HFFc6 (cell line): ENCODE measurements around the gene USP6NL. TPM values are rescaled to one million over a fixed set of nuclear protein-coding genes. Genes with fewer than 3 reads are reported as not detected.

Experiments
- DNase-seq: peaks from one replicate; pipeline ENCODE4 v3.0.0-alpha.2; 2018
- H3K27ac Mint-ChIP-seq: 2 replicates; pipeline ENCODE4 v1.8.0; 2020; ENCODE audit warnings: mild to moderate bottlenecking, mixed read lengths
- H3K27me3 Mint-ChIP-seq: 2 replicates; pipeline ENCODE4 v1.8.0; 2021; ENCODE audit warnings: mild to moderate bottlenecking, moderate library complexity, mixed read lengths; ENCODE audit not compliant: insufficient read depth
- H3K36me3 Mint-ChIP-seq: 2 replicates; pipeline ENCODE4 v1.8.0; 2021; ENCODE audit warnings: low read depth, mixed read lengths
- H3K4me1 Mint-ChIP-seq: 2 replicates; pipeline ENCODE4 v1.8.0; 2020; ENCODE audit warnings: low read depth, mixed read lengths
- H3K4me3 Mint-ChIP-seq: 2 replicates; pipeline ENCODE4 v1.8.0; 2020; ENCODE audit warnings: mild to moderate bottlenecking, moderate library complexity, mixed read lengths
- H3K9me3 Mint-ChIP-seq: 2 replicates; pipeline ENCODE4 v1.8.0; 2020; ENCODE audit warnings: mild to moderate bottlenecking, mixed read lengths
- CTCF ChIP-seq: fragments of 200-600 bp; sonication (generic); IDR thresholded peaks from 2 replicates; pipeline ENCODE4 v1.5.0; 2021; ENCODE audit warnings: antibody characterized with exemption, mild to moderate bottlenecking
- total RNA-seq, 6 experiments: library from RNA; stranded (reverse); fragmentation: NEBNext Ultra II Directional; extraction: Animal tissue kit (Norgen Biotek cat#: 25700); gene quantifications; 2 replicates in 1 of 6; 3 replicates in 5 of 6; pipeline ENCODE4 v1.2.3, GENCODE V29; 2021

USP6NL gene
- total RNA-seq, 6 experiments from 2014 or later: 9.8 to 13.3 (median 11.8) TPM

- H3K27me3 Mint-ChIP-seq: no peaks in the 10 kb centered on the region; the same call in 1 of the 2 replicates
- peaks cover 6% of the 10 kb centered on the region for H3K4me1 Mint-ChIP-seq
- H3K27ac Mint-ChIP-seq: no peak overlapping the region
- H3K9me3 Mint-ChIP-seq: no peaks in the 10 kb centered on the region
- peak; percentile 29; the same call in 1 of the 2 replicates for TF ChIP-seq CTCF
- H3K4me3 Mint-ChIP-seq: no peak overlapping the region
- no peak for DNase-seq
- H3K36me3 Mint-ChIP-seq: no peaks in the 10 kb centered on the region; the same call in 1 of the 2 replicates
These were observed 129.1 kb downstream of the USP6NL start for GRCh38 chr10:11482306-11482705.

DNA sequence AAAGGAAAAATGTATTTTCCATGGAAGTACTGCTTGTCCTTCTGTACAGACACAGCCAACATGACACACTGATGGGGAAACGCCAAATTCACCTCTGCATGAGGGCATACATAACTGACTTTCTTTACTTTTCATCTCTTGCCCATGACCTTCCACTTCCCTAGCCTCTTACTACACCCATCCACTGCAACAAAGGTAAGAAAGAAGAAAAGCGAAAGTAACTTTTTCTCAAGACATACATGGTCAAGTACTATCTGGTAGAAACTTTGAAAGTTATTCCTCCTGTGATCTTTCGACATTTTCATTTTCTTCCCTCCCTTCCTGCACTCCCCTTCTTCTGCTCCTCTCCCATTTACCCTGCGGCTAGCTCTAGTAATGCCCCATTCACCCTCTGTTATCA, 130.8 kb downstream of the USP6NL start:
- Mint-ChIP-seq H3K27me3 (no peaks in the 10 kb centered on the region; the same call in 1 of the 2 replicates), H3K9me3 (no peaks in the 10 kb centered on the region), H3K27ac (no peak overlapping the region), H3K4me1 (peaks cover 12% of the 10 kb centered on the region), H3K4me3 (no peak overlapping the region), H3K36me3 (no peaks in the 10 kb centered on the region; the same call in 1 of the 2 replicates)
- TF ChIP-seq CTCF: no peak
- DNase-seq: no peak

DNA sequence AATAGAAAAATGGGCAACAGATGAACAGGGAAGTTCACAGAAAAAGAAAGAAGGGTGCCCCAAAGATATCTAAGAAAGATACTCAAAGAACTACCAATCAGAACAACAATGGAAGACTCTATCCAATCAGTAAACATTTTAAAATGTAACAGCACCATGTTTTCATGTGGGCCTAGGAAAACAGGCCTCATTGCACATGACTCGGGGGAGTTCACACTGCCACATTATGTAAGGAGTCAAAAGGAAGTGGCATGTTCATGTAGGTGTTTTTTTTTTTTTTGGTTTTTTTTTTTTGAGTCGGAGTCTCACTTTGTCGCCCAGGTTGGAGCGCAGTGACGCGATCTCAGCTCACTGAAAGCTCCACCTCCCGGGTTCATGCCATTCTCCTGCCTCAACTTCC, 132.2 kb downstream of the USP6NL start:
- TF ChIP-seq CTCF: no peak
- Mint-ChIP-seq H3K27me3 (no peaks in the 10 kb centered on the region), H3K27ac (0 out of 2 replicates have a peak overlapping the region, but pooled peaks have one; percentile 4), H3K4me1 (peaks cover 13% of the 10 kb centered on the region), H3K36me3 (no peaks in the 10 kb centered on the region; the same call in 1 of the 2 replicates), H3K9me3 (no peaks in the 10 kb centered on the region), H3K4me3 (no peak overlapping the region)
- no peak for DNase-seq

DNA sequence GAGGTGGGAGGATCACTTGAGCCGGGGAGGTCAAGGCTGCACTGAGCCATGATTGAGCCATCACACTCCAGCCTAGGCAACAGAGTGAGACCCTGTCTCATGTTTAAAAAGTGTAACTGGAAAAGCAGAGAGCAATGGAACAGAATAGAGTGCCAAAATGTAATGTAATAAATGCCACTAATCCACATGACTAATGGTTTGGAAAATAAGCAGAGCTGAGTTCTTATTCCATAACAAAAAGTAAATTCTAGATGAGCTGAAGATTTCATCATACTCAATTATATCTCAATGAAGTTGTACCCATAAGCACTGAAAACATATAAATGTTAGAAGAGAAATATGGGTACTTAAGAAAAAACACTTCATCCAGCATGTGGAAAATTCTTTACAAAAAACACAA, 132.6 kb downstream of the USP6NL start:
- Mint-ChIP-seq H3K36me3 (no peaks in the 10 kb centered on the region; the same call in 1 of the 2 replicates), H3K27me3 (no peaks in the 10 kb centered on the region), H3K27ac (0 out of 2 replicates have a peak overlapping the region, but pooled peaks have one; percentile 4), H3K4me1 (peaks cover 13% of the 10 kb centered on the region), H3K9me3 (no peaks in the 10 kb centered on the region), H3K4me3 (no peak overlapping the region)
- no peak for TF ChIP-seq CTCF
- DNase-seq: no peak

- no peak for TF ChIP-seq CTCF
- Mint-ChIP-seq H3K36me3 (no peaks in the 10 kb centered on the region; the same call in 1 of the 2 replicates), H3K27ac (no peak overlapping the region), H3K4me1 (peaks cover 8% of the 10 kb centered on the region; the same call in 1 of the 2 replicates), H3K4me3 (no peak overlapping the region), H3K9me3 (no peaks in the 10 kb centered on the region), H3K27me3 (no peaks in the 10 kb centered on the region)
- peak; percentile 6 for DNase-seq
These were observed 135.5 kb downstream of the USP6NL start for GRCh38 chr10:11475831-11476434.
